AG04449 (cell line): Measurements from ENCODE around the gene JPH3.

Source experiments
- CTCF ChIA-PET: fragments of 350-600 bp; formaldehyde crosslinking; extraction: SDS; loops from one replicate; lab custom pipeline; 2021; ENCODE audit warnings: antibody characterized with exemption; lab: Yijun Ruan, JAX
- POLR2A ChIA-PET: fragments of 400-600, 350-600 bp; formaldehyde crosslinking; extraction: SDS; loops from one replicate; lab custom pipeline; 2020; ENCODE audit warnings: antibody characterized with exemption, inconsistent platforms; lab: Yijun Ruan, JAX
- DNase-seq: peaks from one replicate; pipeline ENCODE4 v3.0.0-alpha.2; 2010; ENCODE audit warnings: low read depth, low spot score
- H3K4me3 ChIP-seq: 2 replicates; pipeline ENCODE4 v1.5.1; 2011; ENCODE audit warnings: low read depth, mild to moderate bottlenecking, control low read depth, low read length
- CTCF ChIP-seq: IDR thresholded peaks from one replicate; pipeline ENCODE4 v1.5.1; 2011; ENCODE audit warnings: mild to moderate bottlenecking, moderate library complexity, low read length, control low read depth, inconsistent platforms; ENCODE audit not compliant: insufficient read depth; ENCODE audit errors: missing control alignments

The JPH3 gene

GRCh38 chr16:87593710-87594258, 8.5 kb upstream of the JPH3 start:
- no peak overlapping the region for H3K4me3 ChIP-seq
- CTCF ChIA-PET: interaction anchor here (1.1 to 1.3 kb wide), 2 partner anchors 9 to 11 kb away, joined by 3 to 4 read pairs; no protein-coding TSS in a partner anchor
- no peak for DNase-seq
- POLR2A ChIA-PET: no interaction called here
- no peak for TF ChIP-seq CTCF

- no peak overlapping the region for H3K4me3 ChIP-seq
- POLR2A ChIA-PET: no interaction called here
- CTCF ChIA-PET: interaction anchor here (0.9 kb wide), 1 partner anchor 40 kb away, joined by 3 read pairs; no protein-coding TSS in a partner anchor
- no peak for DNase-seq
- no peak for TF ChIP-seq CTCF
Measured at GRCh38 chr16:87595712-87596111, 6.6 kb upstream of the JPH3 start.

GRCh38 chr16:87597324-87597830, 4.9 kb upstream of the JPH3 start:
- ChIA-PET POLR2A (no interaction called here), CTCF (interaction anchor here (0.9 to 1.0 kb wide), 2 partner anchors 39 to 181 kb away, joined by 4 read pairs; no protein-coding TSS in a partner anchor)
- DNase-seq: no peak
- TF ChIP-seq CTCF: no peak
- no peak overlapping the region for H3K4me3 ChIP-seq

- TF ChIP-seq CTCF: no peak
- DNase-seq: no peak
- ChIA-PET POLR2A (no interaction called here), CTCF (interaction anchor here (1.6 kb wide), 1 partner anchor 9 kb away, joined by 3 read pairs; no protein-coding TSS in a partner anchor)
- H3K4me3 ChIP-seq: no peak overlapping the region
Measured at GRCh38 chr16:87598431-87598830, 3.9 kb upstream of the JPH3 start.

- no peak for DNase-seq
- ChIA-PET POLR2A (no interaction called here), CTCF (interaction anchor here (0.8 to 0.9 kb wide), 2 partner anchors 9 to 36 kb away, joined by 3 read pairs; no protein-coding TSS in a partner anchor)
- H3K4me3 ChIP-seq: no peak overlapping the region
- no peak for TF ChIP-seq CTCF
Measured at GRCh38 chr16:87600246-87600645, 2.1 kb upstream of the JPH3 start.

GRCh38 chr16:87601401-87601981, 817 bp upstream of the JPH3 start:
- TF ChIP-seq CTCF: no peak
- CTCF ChIA-PET: interaction anchor here (0.8 to 0.9 kb wide), 2 partner anchors 10 to 35 kb away, joined by 3 read pairs; no protein-coding TSS in a partner anchor
- DNase-seq: no peak
- POLR2A ChIA-PET: no interaction called here
- H3K4me3 ChIP-seq: no peak overlapping the region
